ENCODE data around the gene DGKG.

Gene DGKG

GRCh38 chr3:186244016-186244415 lies 118.0 kb downstream of the DGKG start:
- no peak for DNase-seq (ENCODE audit: low read depth, low spot score)
- Histone ChIP-seq H3K9me3 (ENCODE audit: low read depth, low read length) (no peaks in the 10 kb centered on the region), H3K4me3 (no peak overlapping the region), H3K27ac (no peak overlapping the region), H3K36me3 (ENCODE audit: insufficient read depth, low read length) (no peaks in the 10 kb centered on the region), H3K9ac (ENCODE audit: insufficient read length) (no peak overlapping the region)
- no peak for TF ChIP-seq FOXP2 (optimal IDR thresholded peaks at IDR 0.05; ENCODE audit: control extremely low read depth, extremely low read length, insufficient read depth)
- no peak for TF ChIP-seq POLR2AphosphoS5 (IDR thresholded peaks at IDR 0.05; ENCODE audit: borderline replicate concordance, low read depth, low read length)
- no peak for TF ChIP-seq EZH2 (IDR thresholded peaks at IDR 0.05)

GRCh38 chr3:186241910-186242821 lies 119.9 kb downstream of the DGKG start:
- no peak for TF ChIP-seq EZH2 (IDR thresholded peaks at IDR 0.05)
- TF ChIP-seq FOXP2 (optimal IDR thresholded peaks at IDR 0.05; ENCODE audit: control extremely low read depth, extremely low read length, insufficient read depth): no peak
- no peak for TF ChIP-seq POLR2AphosphoS5 (IDR thresholded peaks at IDR 0.05; ENCODE audit: borderline replicate concordance, low read depth, low read length)
- Histone ChIP-seq H3K9me3 (ENCODE audit: low read depth, low read length) (no peaks in the 10 kb centered on the region), H3K4me3 (no peak overlapping the region), H3K27ac (no peak overlapping the region), H3K9ac (ENCODE audit: insufficient read length) (no peak overlapping the region), H3K36me3 (ENCODE audit: insufficient read depth, low read length) (no peaks in the 10 kb centered on the region)
- DNase-seq (ENCODE audit: low read depth, low spot score): no peak

GRCh38 chr3:186239321-186239720 lies 122.7 kb downstream of the DGKG start:
- no peaks in the 10 kb centered on the region for H3K9me3 ChIP-seq (ENCODE audit: low read depth, low read length)
- no peak overlapping the region for H3K4me3 ChIP-seq
- H3K9ac ChIP-seq (ENCODE audit: insufficient read length): no peak overlapping the region
- TF ChIP-seq FOXP2 (optimal IDR thresholded peaks at IDR 0.05; ENCODE audit: control extremely low read depth, extremely low read length, insufficient read depth) (no peak), EZH2 (IDR thresholded peaks at IDR 0.05) (no peak), POLR2AphosphoS5 (IDR thresholded peaks at IDR 0.05; ENCODE audit: borderline replicate concordance, low read depth, low read length) (no peak)
- H3K36me3 ChIP-seq (ENCODE audit: insufficient read depth, low read length): no peaks in the 10 kb centered on the region
- DNase-seq (ENCODE audit: low read depth, low spot score): no peak
- H3K27ac ChIP-seq: no peak overlapping the region

- TF ChIP-seq FOXP2 (optimal IDR thresholded peaks at IDR 0.05; ENCODE audit: control extremely low read depth, extremely low read length, insufficient read depth) (no peak), POLR2AphosphoS5 (IDR thresholded peaks at IDR 0.05; ENCODE audit: borderline replicate concordance, low read depth, low read length) (no peak), EZH2 (IDR thresholded peaks at IDR 0.05) (no peak)
- no peaks in the 10 kb centered on the region for H3K36me3 ChIP-seq (ENCODE audit: insufficient read depth, low read length)
These were observed 124.1 kb downstream of the DGKG start for GRCh38 chr3:186237915-186238314.

GRCh38 chr3:186236357-186237020 lies 125.5 kb downstream of the DGKG start:
- no peak overlapping the region for H3K9ac ChIP-seq (ENCODE audit: insufficient read length)
- no peak overlapping the region for H3K27ac ChIP-seq
- DNase-seq (ENCODE audit: low read depth, low spot score): no peak
- no peaks in the 10 kb centered on the region for H3K9me3 ChIP-seq (ENCODE audit: low read depth, low read length)
- TF ChIP-seq FOXP2 (optimal IDR thresholded peaks at IDR 0.05; ENCODE audit: control extremely low read depth, extremely low read length, insufficient read depth) (no peak), EZH2 (IDR thresholded peaks at IDR 0.05) (no peak), POLR2AphosphoS5 (IDR thresholded peaks at IDR 0.05; ENCODE audit: borderline replicate concordance, low read depth, low read length) (no peak)
- no peaks in the 10 kb centered on the region for H3K36me3 ChIP-seq (ENCODE audit: insufficient read depth, low read length)
- no peak overlapping the region for H3K4me3 ChIP-seq

More at GRCh38 chr3:186237915-186238314, 124.1 kb downstream of the DGKG start:
- no peak for DNase-seq (ENCODE audit: low read depth, low spot score)
- Histone ChIP-seq H3K27ac (no peak overlapping the region), H3K9ac (ENCODE audit: insufficient read length) (no peak overlapping the region), H3K4me3 (no peak overlapping the region), H3K9me3 (ENCODE audit: low read depth, low read length) (no peaks in the 10 kb centered on the region)

- Histone ChIP-seq H3K9ac (ENCODE audit: insufficient read length) (no peak overlapping the region), H3K36me3 (ENCODE audit: insufficient read depth, low read length) (no peaks in the 10 kb centered on the region), H3K9me3 (ENCODE audit: low read depth, low read length) (no peaks in the 10 kb centered on the region), H3K27ac (no peak overlapping the region), H3K4me3 (no peak overlapping the region)
- no peak for DNase-seq (ENCODE audit: low read depth, low spot score)
- TF ChIP-seq EZH2 (IDR thresholded peaks at IDR 0.05): no peak
- TF ChIP-seq POLR2AphosphoS5 (IDR thresholded peaks at IDR 0.05; ENCODE audit: borderline replicate concordance, low read depth, low read length): no peak
- no peak for TF ChIP-seq FOXP2 (optimal IDR thresholded peaks at IDR 0.05; ENCODE audit: control extremely low read depth, extremely low read length, insufficient read depth)
These were observed 126.5 kb downstream of the DGKG start for GRCh38 chr3:186235554-186235953.

GRCh38 chr3:186234152-186234551 lies 127.9 kb downstream of the DGKG start:
- H3K9me3 ChIP-seq (ENCODE audit: low read depth, low read length): no peaks in the 10 kb centered on the region
- no peak for DNase-seq (ENCODE audit: low read depth, low spot score)
- no peak overlapping the region for H3K4me3 ChIP-seq
- TF ChIP-seq POLR2AphosphoS5 (IDR thresholded peaks at IDR 0.05; ENCODE audit: borderline replicate concordance, low read depth, low read length) (no peak), EZH2 (IDR thresholded peaks at IDR 0.05) (no peak), FOXP2 (optimal IDR thresholded peaks at IDR 0.05; ENCODE audit: control extremely low read depth, extremely low read length, insufficient read depth) (no peak)
- no peak overlapping the region for H3K27ac ChIP-seq
- H3K9ac ChIP-seq (ENCODE audit: insufficient read length): no peak overlapping the region
- no peaks in the 10 kb centered on the region for H3K36me3 ChIP-seq (ENCODE audit: insufficient read depth, low read length)

- Histone ChIP-seq H3K9ac (ENCODE audit: insufficient read length) (no peak overlapping the region), H3K4me3 (no peak overlapping the region), H3K9me3 (ENCODE audit: low read depth, low read length) (no peaks in the 10 kb centered on the region), H3K36me3 (ENCODE audit: insufficient read depth, low read length) (no peaks in the 10 kb centered on the region), H3K27ac (no peak overlapping the region)
- no peak for DNase-seq (ENCODE audit: low read depth, low spot score)
- TF ChIP-seq FOXP2 (optimal IDR thresholded peaks at IDR 0.05; ENCODE audit: control extremely low read depth, extremely low read length, insufficient read depth) (no peak), POLR2AphosphoS5 (IDR thresholded peaks at IDR 0.05; ENCODE audit: borderline replicate concordance, low read depth, low read length) (no peak), EZH2 (IDR thresholded peaks at IDR 0.05) (no peak)
These were observed 135.6 kb downstream of the DGKG start for GRCh38 chr3:186226482-186226881.

All from SK-N-MC (cell line).